ENCODE results near the gene ACCS. TPM values are rescaled to one million over a fixed set of nuclear protein-coding genes. Genes with fewer than 3 reads are reported as not detected.

The ACCS gene
- total and polyA plus RNA-seq, 2 donors (not counting 3 experiments of a cell fraction or from before 2014, with no cell fraction given) = 8.6 to 22.7 TPM

DNA sequence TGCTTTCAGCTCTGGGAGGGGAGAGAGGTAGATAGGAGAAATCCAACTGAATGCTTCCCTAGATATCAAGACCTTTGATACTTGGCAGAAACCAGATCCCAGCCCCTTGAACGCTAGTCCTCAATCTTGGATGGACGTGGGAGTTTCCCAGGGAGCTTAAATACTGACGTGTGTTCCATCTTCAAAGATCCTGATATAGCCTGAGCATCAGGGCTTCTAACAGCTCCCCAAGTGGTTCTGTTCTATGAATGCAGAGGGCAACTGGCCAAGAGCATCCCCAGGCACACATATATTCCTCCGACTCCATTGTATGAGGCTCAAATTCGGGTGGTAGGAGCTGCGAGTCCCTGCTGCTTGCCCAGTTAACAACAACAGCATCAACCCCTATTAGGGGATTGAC lies 8.7 kb upstream of the ACCS start:
- H3K27ac ChIP-seq (ENCODE audit: insufficient read depth, low read depth, low read length) = no peak overlapping the region
- intact Hi-C loops (cut with micrococcal nuclease) (no loop called here), dilution Hi-C loops (cut with MboI; ENCODE audit: extremely low pct_ligation_motif_present, low sequenced_read_pairs) (no loop called here)
- no TSS peak for BruUV-seq (replicated peaks)
- CTCF ChIA-PET = interaction anchor here (1.1 to 2.2 kb wide), 5 partner anchors 9 to 728 kb away, joined by 3 to 11 read pairs (median 6); partner anchors contain the start of gene ACCS
- H3K4me3 ChIP-seq (replicated peaks in 1 of 3; ENCODE audit: insufficient read depth in 1 of 3, low read depth in 1 of 3, low read length in 3 of 3) = no peak overlapping the region
- no peak for DNase-seq (ENCODE audit: low read depth, low spot score)
- H3K36me3 ChIP-seq (ENCODE audit: control insufficient read depth in 2 of 2, extremely low read depth in 1 of 2, insufficient read depth in 2 of 2, low read length in 2 of 2) = no peaks in the 10 kb centered on the region
- TF ChIP-seq GATA2 (IDR thresholded peaks at IDR 0.05; ENCODE audit: insufficient read depth, insufficient read length, low read depth, low read length) = no peak
- TF ChIP-seq, protein P1, sequence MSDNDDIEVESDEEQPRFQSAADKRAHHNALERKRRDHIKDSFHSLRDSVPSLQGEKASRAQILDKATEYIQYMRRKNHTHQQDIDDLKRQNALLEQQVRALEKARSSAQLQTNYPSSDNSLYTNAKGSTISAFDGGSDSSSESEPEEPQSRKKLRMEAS (IDR thresholded peaks at IDR 0.05; ENCODE audit: insufficient read depth, insufficient read length) = no peak
- TF ChIP-seq POLR2A (IDR thresholded peaks at IDR 0.05; ENCODE audit: low read depth, low read length) = no peak
- TF ChIP-seq FOS (IDR thresholded peaks at IDR 0.05; ENCODE audit: borderline replicate concordance, insufficient read depth, low read length) = no peak
- TF ChIP-seq, protein P2, sequence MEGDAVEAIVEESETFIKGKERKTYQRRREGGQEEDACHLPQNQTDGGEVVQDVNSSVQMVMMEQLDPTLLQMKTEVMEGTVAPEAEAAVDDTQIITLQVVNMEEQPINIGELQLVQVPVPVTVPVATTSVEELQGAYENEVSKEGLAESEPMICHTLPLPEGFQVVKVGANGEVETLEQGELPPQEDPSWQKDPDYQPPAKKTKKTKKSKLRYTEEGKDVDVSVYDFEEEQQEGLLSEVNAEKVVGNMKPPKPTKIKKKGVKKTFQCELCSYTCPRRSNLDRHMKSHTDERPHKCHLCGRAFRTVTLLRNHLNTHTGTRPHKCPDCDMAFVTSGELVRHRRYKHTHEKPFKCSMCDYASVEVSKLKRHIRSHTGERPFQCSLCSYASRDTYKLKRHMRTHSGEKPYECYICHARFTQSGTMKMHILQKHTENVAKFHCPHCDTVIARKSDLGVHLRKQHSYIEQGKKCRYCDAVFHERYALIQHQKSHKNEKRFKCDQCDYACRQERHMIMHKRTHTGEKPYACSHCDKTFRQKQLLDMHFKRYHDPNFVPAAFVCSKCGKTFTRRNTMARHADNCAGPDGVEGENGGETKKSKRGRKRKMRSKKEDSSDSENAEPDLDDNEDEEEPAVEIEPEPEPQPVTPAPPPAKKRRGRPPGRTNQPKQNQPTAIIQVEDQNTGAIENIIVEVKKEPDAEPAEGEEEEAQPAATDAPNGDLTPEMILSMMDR (IDR thresholded peaks at IDR 0.05; ENCODE audit: extremely low read depth in 1 of 2, insufficient read depth in 1 of 2, low read depth in 1 of 2, low read length in 2 of 2) = no peak
- no peak for TF ChIP-seq POLR2AphosphoS5 (IDR thresholded peaks at IDR 0.05; ENCODE audit: insufficient read depth, low read depth, low read length)
- no peak for TF ChIP-seq MYC (IDR thresholded peaks at IDR 0.05; ENCODE audit: low read depth, low read length)
- no peak for TF ChIP-seq JUN (IDR thresholded peaks at IDR 0.05; ENCODE audit: borderline replicate concordance, insufficient read depth, insufficient read length, low read depth)
- TF ChIP-seq EZH2 (IDR thresholded peaks at IDR 0.05; ENCODE audit: borderline replicate concordance, low read depth, low read length, severe bottlenecking) = no peak
- no peak overlapping the region for H2AFZ ChIP-seq (ENCODE audit: low read depth, low read length)
- H3K4me1 ChIP-seq (ENCODE audit: control insufficient read depth, extremely low read depth, insufficient read depth, low read length) = no peaks in the 10 kb centered on the region
- no peaks in the 10 kb centered on the region for H4K20me1 ChIP-seq (replicated peaks; ENCODE audit: control insufficient read depth, extremely low read depth, insufficient read depth, low read length)
- no peaks in the 10 kb centered on the region for H3K79me2 ChIP-seq (ENCODE audit: control insufficient read depth, insufficient read depth, low read length)
- H3K4me2 ChIP-seq (ENCODE audit: insufficient read depth, low read length) = no peak overlapping the region
- H3K9me3 ChIP-seq (replicated peaks; ENCODE audit: control insufficient read depth, insufficient read depth, low read length) = no peaks in the 10 kb centered on the region
- H3K9ac ChIP-seq (replicated peaks; ENCODE audit: extremely low read depth, insufficient read depth, low read length) = no peak overlapping the region
- POLR2A ChIA-PET = no interaction called here
- H3K9me1 ChIP-seq (replicated peaks; ENCODE audit: control insufficient read depth, extremely low read depth, insufficient read depth, low read length) = no peaks in the 10 kb centered on the region
- no peak for FAIRE-seq
- H3K27me3 ChIP-seq (ENCODE audit: control insufficient read depth in 2 of 2, insufficient read depth in 2 of 2, low read length in 2 of 2) = peaks cover 6 to 11% of the 10 kb centered on the region in 2 experiments
